ENCODE results near the gene LENG8.

LENG8 gene

DNA sequence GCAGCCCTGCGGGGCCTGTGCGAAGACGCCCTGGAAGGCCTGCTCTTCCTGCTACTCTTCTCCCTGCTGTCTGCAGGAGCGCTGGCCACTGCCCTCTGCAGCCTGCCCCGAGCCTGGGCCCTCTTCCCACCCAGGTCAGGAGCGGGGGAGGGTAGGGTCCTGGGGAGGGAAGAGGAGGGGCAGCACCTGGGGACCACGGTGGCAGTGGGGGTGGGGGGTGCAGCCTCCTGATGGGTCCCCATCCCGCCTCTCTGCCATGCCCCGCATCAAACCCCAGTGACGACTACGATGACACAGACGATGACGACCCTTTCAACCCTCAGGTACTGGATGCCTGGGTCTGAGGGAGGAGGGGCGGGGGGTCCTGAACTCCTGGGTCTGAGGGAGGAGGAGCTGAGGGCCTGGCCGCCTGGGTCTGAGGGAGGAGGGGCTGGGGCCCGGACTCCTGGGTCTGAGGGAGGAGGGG is 13.4 kb upstream of the LENG8 start:
- no peak overlapping the region for H3K4ac ChIP-seq (ENCODE audit: low read length)
- no peak overlapping the region for H2BK15ac ChIP-seq (ENCODE audit: low read length)
- H3K18ac ChIP-seq (ENCODE audit: low read length), result peak overlapping the region; percentile 89
- no peak overlapping the region for H4K8ac ChIP-seq (ENCODE audit: low read depth, low read length)
- H3K4me1 ChIP-seq (ENCODE audit: control insufficient read depth in 2 of 2, insufficient read depth in 1 of 2, low read depth in 1 of 2, low read length in 2 of 2), result peaks cover 31 to 47% of the 10 kb centered on the region in 2 donors
- no peak overlapping the region for H2BK12ac ChIP-seq (ENCODE audit: low read length)
- H4K91ac ChIP-seq (ENCODE audit: low read depth, low read length, poor library complexity), result no peak overlapping the region
- H3K9me3 ChIP-seq (replicated peaks in 1 of 2; ENCODE audit: control insufficient read depth in 2 of 2, insufficient read depth in 1 of 2, low read depth in 1 of 2, low read length in 2 of 2), result peaks cover 0 to 2% of the 10 kb centered on the region in 2 donors
- WGBS, 2 donors (ENCODE audit: extremely low coverage in 2 of 2, insufficient read length in 2 of 2, insufficient replicate concordance in 1 of 2), result no CpG with 5 or more reads among the region's 16 CpGs
- H3K4me3 ChIP-seq (ENCODE audit: low read length in 2 of 2), result no peak overlapping the region
- peak overlapping the region; percentile 62 for H3K23ac ChIP-seq (ENCODE audit: low read depth, low read length, poor library complexity)
- H3K36me3 ChIP-seq (replicated peaks in 1 of 2; ENCODE audit: control insufficient read depth in 2 of 2, insufficient read depth in 2 of 2, low read length in 2 of 2), result peaks cover 23 to 35% of the 10 kb centered on the region in 2 donors
- peak overlapping the region; percentile 82 for H3K9ac ChIP-seq (ENCODE audit: low read depth, low read length, poor library complexity)
- peaks cover 8% of the 10 kb centered on the region for H3K79me1 ChIP-seq (ENCODE audit: low read depth, low read length)
- peak overlapping the region; percentile 41 for H3K4me2 ChIP-seq (ENCODE audit: insufficient read depth, low read length, poor library complexity, severe bottlenecking)
- H2AFZ ChIP-seq (ENCODE audit: low read length), result no peak overlapping the region
- DNase-seq (ENCODE audit: low spot score), result no peak
- no peak overlapping the region for H3K14ac ChIP-seq (ENCODE audit: low read length)
- H3K27me3 ChIP-seq (ENCODE audit: control insufficient read depth in 3 of 3, insufficient read depth in 3 of 3, low read depth in 1 of 3, low read length in 3 of 3), result no peaks in the 10 kb centered on the region
- no peak overlapping the region for H2BK120ac ChIP-seq (ENCODE audit: low read depth, low read length)
- H2BK5ac ChIP-seq (ENCODE audit: low read length), result no peak overlapping the region
- H3K27ac ChIP-seq (replicated peaks; ENCODE audit: low read length), result peak overlapping the region; percentile 65
- H2AK5ac ChIP-seq (ENCODE audit: low read depth, low read length), result peak overlapping the region; percentile 67

- peaks cover 23 to 40% of the 10 kb centered on the region in 2 donors for H3K36me3 ChIP-seq (replicated peaks in 1 of 2; ENCODE audit: control insufficient read depth in 2 of 2, insufficient read depth in 2 of 2, low read length in 2 of 2)
- H2BK12ac ChIP-seq (ENCODE audit: low read length), result peak overlapping the region; percentile 8
- no peak overlapping the region for H2AFZ ChIP-seq (ENCODE audit: low read length)
- H2BK15ac ChIP-seq (ENCODE audit: low read length), result no peak overlapping the region
- peak overlapping the region; percentile 88 for H3K18ac ChIP-seq (ENCODE audit: low read length)
- no peak overlapping the region for H2BK5ac ChIP-seq (ENCODE audit: low read length)
- H3K4ac ChIP-seq (ENCODE audit: low read length), result no peak overlapping the region
- peak overlapping the region; percentile 45 for H3K23ac ChIP-seq (ENCODE audit: low read depth, low read length, poor library complexity)
- H3K27me3 ChIP-seq (ENCODE audit: control insufficient read depth in 3 of 3, insufficient read depth in 3 of 3, low read depth in 1 of 3, low read length in 3 of 3), result no peaks in the 10 kb centered on the region
- H3K79me1 ChIP-seq (ENCODE audit: low read depth, low read length), result peaks cover 6% of the 10 kb centered on the region
- peak overlapping the region; percentile 1 for H4K91ac ChIP-seq (ENCODE audit: low read depth, low read length, poor library complexity)
- no CpG with 5 or more reads among the region's 15 CpGs for WGBS, 2 donors (ENCODE audit: extremely low coverage in 2 of 2, insufficient read length in 2 of 2, insufficient replicate concordance in 1 of 2)
- H3K4me3 ChIP-seq (ENCODE audit: low read length in 2 of 2), result no peak overlapping the region
- peak overlapping the region; percentile 43 for H4K8ac ChIP-seq (ENCODE audit: low read depth, low read length)
- peak overlapping the region; percentile 5 for H3K14ac ChIP-seq (ENCODE audit: low read length)
- H3K27ac ChIP-seq (replicated peaks; ENCODE audit: low read length), result peak overlapping the region; percentile 65
- DNase-seq (ENCODE audit: low spot score), result no peak
- peaks cover 0 to 2% of the 10 kb centered on the region in 2 donors for H3K9me3 ChIP-seq (replicated peaks in 1 of 2; ENCODE audit: control insufficient read depth in 2 of 2, insufficient read depth in 1 of 2, low read depth in 1 of 2, low read length in 2 of 2)
- H3K9ac ChIP-seq (ENCODE audit: low read depth, low read length, poor library complexity), result peak overlapping the region; percentile 79
- H2BK120ac ChIP-seq (ENCODE audit: low read depth, low read length), result no peak overlapping the region
- no peak overlapping the region for H2AK5ac ChIP-seq (ENCODE audit: low read depth, low read length)
- H3K4me1 ChIP-seq (ENCODE audit: control insufficient read depth in 2 of 2, insufficient read depth in 1 of 2, low read depth in 1 of 2, low read length in 2 of 2), result peaks cover 31 to 44% of the 10 kb centered on the region in 2 donors
- peak overlapping the region; percentile 41 for H3K4me2 ChIP-seq (ENCODE audit: insufficient read depth, low read length, poor library complexity, severe bottlenecking)
Observed at GRCh38 chr19:54436031-54436523, 12.9 kb upstream of the LENG8 start.

GRCh38 chr19:54436628-54437252 is 12.3 kb upstream of the LENG8 start:
- H3K9me3 ChIP-seq (replicated peaks in 1 of 2; ENCODE audit: control insufficient read depth in 2 of 2, insufficient read depth in 1 of 2, low read depth in 1 of 2, low read length in 2 of 2), result peaks cover 0 to 2% of the 10 kb centered on the region in 2 donors
- no peak overlapping the region for H2BK120ac ChIP-seq (ENCODE audit: low read depth, low read length)
- peak overlapping the region; percentile 79 for H3K9ac ChIP-seq (ENCODE audit: low read depth, low read length, poor library complexity)
- H4K8ac ChIP-seq (ENCODE audit: low read depth, low read length), result no peak overlapping the region
- no CpG with 5 or more reads among the region's 10 CpGs for WGBS, 2 donors (ENCODE audit: extremely low coverage in 2 of 2, insufficient read length in 2 of 2, insufficient replicate concordance in 1 of 2)
- peaks cover 31 to 40% of the 10 kb centered on the region in 2 donors for H3K4me1 ChIP-seq (ENCODE audit: control insufficient read depth in 2 of 2, insufficient read depth in 1 of 2, low read depth in 1 of 2, low read length in 2 of 2)
- H2AFZ ChIP-seq (ENCODE audit: low read length), result no peak overlapping the region
- no peak overlapping the region for H3K4ac ChIP-seq (ENCODE audit: low read length)
- H3K36me3 ChIP-seq (replicated peaks in 1 of 2; ENCODE audit: control insufficient read depth in 2 of 2, insufficient read depth in 2 of 2, low read length in 2 of 2), result peaks cover 19 to 34% of the 10 kb centered on the region in 2 donors
- no peak overlapping the region for H3K4me2 ChIP-seq (ENCODE audit: insufficient read depth, low read length, poor library complexity, severe bottlenecking)
- no peaks in the 10 kb centered on the region for H3K27me3 ChIP-seq (ENCODE audit: control insufficient read depth in 3 of 3, insufficient read depth in 3 of 3, low read depth in 1 of 3, low read length in 3 of 3)
- DNase-seq (ENCODE audit: low spot score), result no peak
- H3K79me1 ChIP-seq (ENCODE audit: low read depth, low read length), result peaks cover 6% of the 10 kb centered on the region
- H2BK5ac ChIP-seq (ENCODE audit: low read length), result no peak overlapping the region
- H3K18ac ChIP-seq (ENCODE audit: low read length), result peak overlapping the region; percentile 88
- peak overlapping the region; percentile 65 for H3K27ac ChIP-seq (replicated peaks; ENCODE audit: low read length)
- no peak overlapping the region for H3K4me3 ChIP-seq (ENCODE audit: low read length in 2 of 2)
- H2BK12ac ChIP-seq (ENCODE audit: low read length), result no peak overlapping the region
- peak overlapping the region; percentile 45 for H3K23ac ChIP-seq (ENCODE audit: low read depth, low read length, poor library complexity)
- no peak overlapping the region for H4K91ac ChIP-seq (ENCODE audit: low read depth, low read length, poor library complexity)
- no peak overlapping the region for H2BK15ac ChIP-seq (ENCODE audit: low read length)
- H2AK5ac ChIP-seq (ENCODE audit: low read depth, low read length), result no peak overlapping the region
- peak overlapping the region; percentile 5 for H3K14ac ChIP-seq (ENCODE audit: low read length)

DNA sequence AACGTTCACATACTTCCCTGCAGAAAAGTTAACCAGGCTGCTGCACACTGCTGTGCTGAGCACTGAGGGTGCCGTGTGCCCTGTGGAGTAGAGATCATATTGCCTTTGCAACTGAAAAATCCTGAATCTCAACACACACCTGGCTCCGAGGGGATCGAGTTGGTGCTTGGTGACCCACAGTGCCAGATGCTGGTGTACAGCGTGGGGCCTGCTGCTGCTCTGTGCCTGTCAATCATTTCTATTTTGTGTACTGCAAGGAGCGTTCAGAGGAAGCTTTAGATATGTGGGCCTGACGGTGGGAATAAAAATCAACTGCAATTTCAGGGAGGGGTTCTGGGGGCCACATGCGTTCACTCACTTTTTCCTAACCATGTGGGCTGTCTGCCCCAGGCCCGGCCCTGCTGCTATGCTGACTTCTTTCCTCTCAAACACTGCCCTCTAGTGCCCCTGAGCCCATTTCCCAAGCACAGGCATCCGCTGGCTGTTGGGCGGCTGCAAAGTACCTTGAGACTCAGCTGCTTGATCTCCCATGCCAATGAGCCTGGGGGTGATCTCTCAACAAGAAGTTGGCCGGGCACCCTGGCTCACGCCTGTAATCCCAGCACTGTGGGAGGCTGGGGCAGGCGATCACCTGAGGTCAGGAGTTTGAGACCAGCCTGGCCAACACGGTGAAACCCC is 9.7 kb upstream of the LENG8 start:
- Histone ChIP-seq H3K79me1 (ENCODE audit: low read depth, low read length) (peaks cover 6% of the 10 kb centered on the region), H2BK15ac (ENCODE audit: low read length) (no peak overlapping the region), H3K14ac (ENCODE audit: low read length) (no peak overlapping the region), H2AFZ (ENCODE audit: low read length) (no peak overlapping the region), H3K4me3 (ENCODE audit: low read length in 2 of 2) (no peak overlapping the region), H3K4ac (ENCODE audit: low read length) (no peak overlapping the region), H2AK5ac (ENCODE audit: low read depth, low read length) (no peak overlapping the region), H4K8ac (ENCODE audit: low read depth, low read length) (no peak overlapping the region), H3K4me2 (ENCODE audit: insufficient read depth, low read length, poor library complexity, severe bottlenecking) (no peak overlapping the region), H3K9ac (ENCODE audit: low read depth, low read length, poor library complexity) (no peak overlapping the region), H3K4me1 (ENCODE audit: control insufficient read depth in 2 of 2, insufficient read depth in 1 of 2, low read depth in 1 of 2, low read length in 2 of 2) (peaks cover 31 to 32% of the 10 kb centered on the region in 2 donors), H3K18ac (ENCODE audit: low read length) (peak overlapping the region; percentile 13), H3K23ac (ENCODE audit: low read depth, low read length, poor library complexity) (no peak overlapping the region), H2BK5ac (ENCODE audit: low read length) (peak overlapping the region; percentile 8), H3K27me3 (ENCODE audit: control insufficient read depth in 3 of 3, insufficient read depth in 3 of 3, low read depth in 1 of 3, low read length in 3 of 3) (no peaks in the 10 kb centered on the region), H2BK12ac (ENCODE audit: low read length) (no peak overlapping the region), H2BK120ac (ENCODE audit: low read depth, low read length) (no peak overlapping the region), H3K27ac (replicated peaks; ENCODE audit: low read length) (no peak overlapping the region), H4K91ac (ENCODE audit: low read depth, low read length, poor library complexity) (no peak overlapping the region), H3K9me3 (replicated peaks in 1 of 2; ENCODE audit: control insufficient read depth in 2 of 2, insufficient read depth in 1 of 2, low read depth in 1 of 2, low read length in 2 of 2) (no peaks in the 10 kb centered on the region), H3K36me3 (replicated peaks in 1 of 2; ENCODE audit: control insufficient read depth in 2 of 2, insufficient read depth in 2 of 2, low read length in 2 of 2) (peaks cover 6 to 34% of the 10 kb centered on the region in 2 donors)
- DNase-seq (ENCODE audit: low spot score), result no peak
- WGBS, 2 donors (ENCODE audit: extremely low coverage in 2 of 2, insufficient read length in 2 of 2, insufficient replicate concordance in 1 of 2), result no CpG with 5 or more reads among the region's 15 CpGs
